HAP-1 (cell line): ENCODE data around the gene SEC24D.

ENCODE experiments used
- DNase-seq, 2 experiments: peaks; one replicate each; pipeline ENCODE4 v3.0.0-alpha.2; 2016 to 2020; ENCODE audit warnings: low spot score in 2 of 2
- H3K27me3 ChIP-seq: fragments of 250-450 bp; sonication (Bioruptor Pico); 2 replicates; pipeline ENCODE4 v1.5.1; 2020; ENCODE audit warnings: low read depth, mild to moderate bottlenecking, moderate library complexity
- H3K36me3 ChIP-seq: fragments of 250-450 bp; sonication (Bioruptor Pico); replicated peaks from 2 replicates; pipeline ENCODE4 v1.5.1; 2020; ENCODE audit warnings: mild to moderate bottlenecking
- H3K4me1 ChIP-seq: fragments of 250-450 bp; sonication (Bioruptor Pico); 2 replicates; pipeline ENCODE4 v1.5.1; 2020; ENCODE audit warnings: mild to moderate bottlenecking
- H3K4me3 ChIP-seq: fragments of 250-450 bp; sonication (Bioruptor Pico); 2 replicates; pipeline ENCODE4 v1.5.1; 2020; ENCODE audit warnings: mild to moderate bottlenecking, moderate library complexity
- H3K9me3 ChIP-seq: fragments of 250-450 bp; sonication (Bioruptor Pico); 2 replicates; pipeline ENCODE4 v1.5.1; 2020; ENCODE audit warnings: mild to moderate bottlenecking, moderate library complexity
- in situ Hi-C: fragments of 300-500 bp; cut with MboI; formaldehyde crosslinking; loops from 3 replicates; pipeline ENCODE4 v1.14.3; 2020; ENCODE audit warnings: low sequenced_read_pairs, inconsistent platforms, mixed read lengths

SEC24D gene

DNA sequence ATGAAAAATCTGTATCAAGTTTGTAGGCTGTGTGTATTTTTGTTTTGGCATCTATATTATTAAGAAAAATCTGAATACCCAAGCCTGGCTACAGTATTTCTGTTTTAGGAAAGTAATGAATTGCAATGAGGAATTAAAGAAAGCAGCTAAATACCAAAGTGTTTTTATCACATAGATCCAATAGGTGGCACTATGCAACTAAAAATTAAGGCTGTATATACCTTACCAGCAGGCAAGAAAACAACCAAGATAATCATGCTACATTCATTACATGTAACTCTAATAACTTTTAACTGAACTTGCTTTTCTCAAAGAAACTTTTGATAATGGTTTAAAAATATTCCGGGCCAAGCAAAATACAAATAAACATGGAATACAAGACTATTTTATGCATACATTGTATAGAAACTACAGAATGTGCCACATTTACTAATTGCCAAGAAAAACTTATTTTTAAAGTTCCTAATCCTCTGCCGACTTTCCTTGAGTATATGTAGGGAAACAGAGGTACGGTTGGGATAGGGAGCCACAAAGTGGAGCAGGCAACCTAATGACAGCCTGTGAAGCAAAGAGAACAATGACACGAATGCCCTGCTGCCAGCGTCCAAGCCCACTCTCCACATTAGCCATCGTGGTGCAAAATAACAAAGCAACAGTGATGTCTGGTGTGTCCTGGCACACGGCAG is 63.7 kb downstream of the SEC24D start:
- Histone ChIP-seq H3K9me3 (no peaks in the 10 kb centered on the region), H3K4me3 (no peak overlapping the region), H3K36me3 (peaks cover 3% of the 10 kb centered on the region; the same call in 1 of the 2 replicates), H3K27me3 (no peaks in the 10 kb centered on the region), H3K4me1 (peaks cover 7% of the 10 kb centered on the region)
- DNase-seq: peak in 1 of 2 experiments; percentile 71
- in situ Hi-C loops: loop anchor here (25.0 kb wide), 1 partner anchor 115 kb away; the partner anchor contains the start of gene SYNPO2

DNA sequence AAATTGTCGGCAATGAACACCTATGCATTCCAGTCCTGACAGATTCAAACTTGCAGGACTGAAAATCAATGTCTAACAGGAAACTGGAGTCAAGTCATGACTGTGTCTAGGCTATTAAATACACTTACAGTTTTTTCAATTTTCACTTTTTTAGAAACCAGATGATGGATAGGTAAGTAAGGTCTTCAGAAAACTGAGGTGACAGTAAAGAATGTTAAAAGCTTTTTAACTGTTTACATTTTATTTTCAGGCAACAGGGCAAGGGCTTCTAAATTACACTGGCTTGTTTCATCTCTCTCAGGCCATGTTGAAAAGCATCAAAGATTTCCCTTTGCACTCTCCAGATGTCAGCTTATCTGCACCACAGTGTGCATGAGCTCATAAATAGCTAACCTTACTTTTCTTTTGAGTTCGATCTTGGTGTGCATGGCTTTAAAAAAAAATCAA is 65.2 kb downstream of the SEC24D start:
- Histone ChIP-seq H3K36me3 (peaks cover 7% of the 10 kb centered on the region; the same call in 1 of the 2 replicates), H3K27me3 (no peaks in the 10 kb centered on the region), H3K4me3 (no peak overlapping the region), H3K9me3 (no peaks in the 10 kb centered on the region), H3K4me1 (peaks cover 7% of the 10 kb centered on the region)
- in situ Hi-C loops: loop anchor here (25.0 kb wide), 1 partner anchor 117 kb away; the partner anchor contains the start of gene SYNPO2
- no peak for DNase-seq

DNA sequence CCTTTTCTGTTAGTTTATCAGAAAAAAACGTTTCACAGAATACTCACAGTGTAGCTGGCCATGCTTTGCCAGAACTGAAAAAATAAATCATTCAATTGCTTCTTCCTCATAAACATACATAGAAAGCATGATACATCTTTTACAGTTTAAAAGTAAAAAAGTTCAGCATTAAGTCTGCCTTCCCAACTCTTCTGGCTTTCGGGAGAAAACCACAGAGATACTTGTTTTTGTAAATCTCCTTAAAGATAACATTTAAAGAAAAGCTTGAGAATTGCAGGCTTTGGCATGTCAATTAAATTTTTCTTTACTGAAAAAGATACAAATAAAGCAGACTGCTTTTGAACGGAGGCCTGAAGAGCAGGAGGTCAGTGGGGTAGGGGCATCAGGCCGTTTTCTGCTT is 66.8 kb downstream of the SEC24D start:
- no peak overlapping the region for H3K4me3 ChIP-seq
- in situ Hi-C loops: loop anchor here (25.0 kb wide), 1 partner anchor 118 kb away; the partner anchor contains the start of gene SYNPO2
- H3K36me3 ChIP-seq: peaks cover 14% of the 10 kb centered on the region; the same call in 1 of the 2 replicates
- no peaks in the 10 kb centered on the region for H3K27me3 ChIP-seq
- DNase-seq: no peak
- peaks cover 7% of the 10 kb centered on the region for H3K4me1 ChIP-seq
- no peaks in the 10 kb centered on the region for H3K9me3 ChIP-seq

DNA sequence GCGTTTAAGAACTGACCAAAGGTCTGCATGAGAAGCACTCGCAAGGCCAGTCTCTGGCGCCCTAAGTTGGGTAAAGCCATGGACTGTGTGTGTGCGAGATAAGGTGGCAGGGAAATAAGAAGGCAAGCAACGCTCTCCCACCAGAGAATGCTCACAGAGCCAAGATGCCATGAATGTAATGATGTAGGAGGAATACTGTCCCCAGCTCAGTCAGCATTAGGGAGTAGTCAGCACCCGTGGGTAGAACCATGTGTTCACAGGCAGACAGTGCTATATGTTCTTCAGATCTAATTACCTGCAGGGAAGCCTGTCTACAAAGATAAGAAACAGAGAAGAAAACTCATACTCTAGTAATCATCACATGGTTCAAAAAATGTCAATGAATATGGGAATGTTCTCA is 68.8 kb downstream of the SEC24D start:
- no peaks in the 10 kb centered on the region for H3K9me3 ChIP-seq
- H3K4me3 ChIP-seq: no peak overlapping the region
- DNase-seq: no peak
- H3K36me3 ChIP-seq: peaks cover 16% of the 10 kb centered on the region; the same call in 1 of the 2 replicates
- no peaks in the 10 kb centered on the region for H3K27me3 ChIP-seq
- in situ Hi-C loops: loop anchor here (25.0 kb wide), 1 partner anchor 120 kb away; the partner anchor contains the start of gene SYNPO2
- no peaks in the 10 kb centered on the region for H3K4me1 ChIP-seq

DNA sequence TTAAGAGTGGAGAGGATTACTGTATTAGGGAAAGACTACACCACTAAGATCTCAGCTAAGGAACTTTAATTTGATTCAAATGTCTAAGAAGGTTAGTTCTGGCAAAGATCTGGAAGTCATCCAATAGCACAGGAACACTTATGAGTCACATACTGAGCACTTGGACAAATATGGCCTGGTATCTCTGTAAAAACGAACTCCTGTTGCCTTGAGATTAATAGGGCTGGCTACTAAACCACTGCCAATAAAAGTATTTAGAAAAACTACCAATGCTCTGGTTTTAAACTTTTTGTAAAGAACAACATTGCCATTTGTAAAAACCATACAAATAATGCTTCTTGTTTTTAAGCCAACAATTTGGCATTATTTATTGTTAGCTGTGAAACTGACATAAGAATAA is 70.5 kb downstream of the SEC24D start:
- in situ Hi-C loops: loop anchor here (25.0 kb wide), 1 partner anchor 122 kb away; the partner anchor contains the start of gene SYNPO2
- DNase-seq: no peak

DNA sequence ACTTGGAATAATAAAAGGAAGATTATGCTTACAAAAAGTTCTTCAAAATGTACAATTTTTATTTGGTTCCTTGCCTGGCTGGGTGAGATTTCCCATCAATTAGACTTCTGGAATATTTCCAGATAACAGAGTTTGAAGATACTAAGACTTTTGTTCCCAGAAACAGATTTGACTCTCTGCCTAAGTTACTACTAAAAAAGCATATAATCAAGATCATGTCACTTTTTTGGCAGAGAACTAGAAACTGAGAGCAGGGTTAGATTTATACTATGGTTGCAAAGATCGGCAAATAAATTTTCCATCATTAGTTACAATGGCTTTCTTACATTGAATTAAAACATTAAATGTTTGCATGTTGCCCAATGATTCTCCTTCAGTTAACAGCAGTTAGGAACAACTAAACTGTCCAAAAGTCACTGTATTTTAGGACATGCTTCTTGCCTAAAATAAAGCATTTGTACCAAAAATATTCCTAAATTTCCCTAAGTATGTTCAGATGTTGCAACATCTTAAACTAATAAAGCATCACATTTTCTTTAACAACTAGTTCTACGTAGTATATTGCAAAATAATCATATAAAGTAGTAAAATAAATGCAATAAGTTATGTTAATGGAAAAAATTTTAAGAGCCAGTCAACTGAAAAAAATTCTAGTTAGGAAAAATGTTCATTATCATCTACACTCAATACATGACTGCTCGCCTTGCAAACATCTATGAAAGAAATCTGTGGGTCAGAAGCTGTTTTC is 73.0 kb downstream of the SEC24D start:
- Histone ChIP-seq H3K4me1 (no peaks in the 10 kb centered on the region), H3K27me3 (no peaks in the 10 kb centered on the region), H3K36me3 (peaks cover 20% of the 10 kb centered on the region; the same call in 1 of the 2 replicates), H3K4me3 (no peak overlapping the region), H3K9me3 (no peaks in the 10 kb centered on the region)
- in situ Hi-C loops: loop anchor here (25.0 kb wide), 1 partner anchor 124 kb away; the partner anchor contains the start of gene SYNPO2
- no peak for DNase-seq

More for the DNA sequence above, 70.5 kb downstream of the SEC24D start:
- H3K4me1 ChIP-seq: no peaks in the 10 kb centered on the region
- H3K27me3 ChIP-seq: no peaks in the 10 kb centered on the region
- no peaks in the 10 kb centered on the region for H3K9me3 ChIP-seq
- no peak overlapping the region for H3K4me3 ChIP-seq
- peaks cover 20% of the 10 kb centered on the region; the same call in 1 of the 2 replicates for H3K36me3 ChIP-seq

DNA sequence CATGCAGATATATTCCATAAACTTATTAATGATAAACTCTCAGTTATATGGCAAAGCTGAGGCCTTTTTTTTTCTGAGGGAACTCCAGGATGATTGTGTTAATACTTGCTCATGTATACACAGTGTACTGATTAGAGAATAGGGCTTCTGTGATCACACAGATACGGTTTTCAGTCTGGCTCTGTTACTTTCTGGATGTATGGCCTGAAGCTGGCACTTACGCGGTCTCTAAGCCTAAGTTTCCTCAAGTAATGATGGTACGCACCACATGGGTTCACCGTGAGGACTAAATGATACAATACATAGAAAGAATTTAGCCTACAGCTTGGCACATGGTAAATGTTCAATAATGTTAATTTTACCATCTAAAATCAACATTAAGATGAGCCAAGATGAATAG is 73.8 kb downstream of the SEC24D start:
- H3K4me1 ChIP-seq: no peaks in the 10 kb centered on the region
- H3K4me3 ChIP-seq: no peak overlapping the region
- no peak for DNase-seq
- H3K27me3 ChIP-seq: no peaks in the 10 kb centered on the region
- peaks cover 19% of the 10 kb centered on the region; the same call in 1 of the 2 replicates for H3K36me3 ChIP-seq
- no peaks in the 10 kb centered on the region for H3K9me3 ChIP-seq
- in situ Hi-C loops: loop anchor here (25.0 kb wide), 1 partner anchor 125 kb away; the partner anchor contains the start of gene SYNPO2

DNA sequence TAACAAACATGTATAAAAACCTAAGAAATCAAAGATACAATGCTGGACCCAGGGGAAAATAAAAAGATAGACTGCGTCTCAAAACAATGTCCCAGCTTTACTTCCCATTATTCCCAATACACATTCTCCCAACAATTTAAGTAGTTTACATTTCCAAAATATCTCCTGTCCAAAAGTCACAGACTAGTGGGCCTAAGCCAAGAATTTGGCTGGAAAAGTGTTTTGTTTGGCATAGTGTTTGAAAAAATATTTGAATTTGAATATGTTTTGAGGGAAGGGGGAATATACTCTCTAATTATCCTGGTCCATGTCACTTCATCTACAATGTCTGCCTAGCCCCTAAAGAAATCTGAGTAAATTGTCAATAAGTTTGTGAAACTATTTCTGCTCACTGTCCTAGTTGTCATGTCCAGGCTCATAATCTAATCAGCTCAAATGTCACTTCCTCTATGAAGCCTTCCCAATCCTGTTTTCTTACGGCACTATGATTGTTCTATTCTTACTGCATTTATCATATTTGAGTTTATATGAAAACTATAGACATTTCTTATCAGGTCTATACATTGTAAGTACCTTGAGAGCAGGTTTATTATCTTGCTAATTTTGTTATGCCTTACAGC is 74.4 kb downstream of the SEC24D start:
- DNase-seq: no peak
- Histone ChIP-seq H3K27me3 (no peaks in the 10 kb centered on the region), H3K36me3 (peaks cover 15% of the 10 kb centered on the region; the same call in 1 of the 2 replicates), H3K9me3 (no peaks in the 10 kb centered on the region), H3K4me3 (no peak overlapping the region), H3K4me1 (no peaks in the 10 kb centered on the region)
- in situ Hi-C loops: loop anchor here (25.0 kb wide), 1 partner anchor 126 kb away; the partner anchor contains the start of gene SYNPO2

DNA sequence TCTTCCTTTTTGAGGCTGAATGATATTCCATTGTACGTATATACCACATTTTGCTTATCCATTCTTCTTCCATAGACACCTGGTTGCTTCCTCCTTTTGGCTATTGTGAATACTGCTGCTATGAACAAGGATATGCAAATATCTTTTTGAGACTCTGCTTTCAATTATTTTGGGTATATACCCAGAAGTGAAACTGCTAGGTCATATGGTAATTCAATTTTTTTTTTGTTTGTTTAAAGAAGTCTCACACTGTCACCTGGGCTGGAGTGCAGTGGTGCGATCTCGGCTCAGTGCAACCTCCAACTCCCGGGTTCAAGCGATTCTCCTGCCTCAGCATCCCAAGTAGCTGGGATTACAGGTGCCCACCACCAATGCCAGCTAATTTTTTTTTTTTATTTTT is 75.4 kb downstream of the SEC24D start:
- Histone ChIP-seq H3K4me1 (peaks cover 7% of the 10 kb centered on the region), H3K9me3 (no peaks in the 10 kb centered on the region), H3K27me3 (no peaks in the 10 kb centered on the region), H3K4me3 (no peak overlapping the region), H3K36me3 (peaks cover 15% of the 10 kb centered on the region; the same call in 1 of the 2 replicates)
- in situ Hi-C loops: loop anchor here (25.0 kb wide), 1 partner anchor 127 kb away; the partner anchor contains the start of gene SYNPO2
- no peak for DNase-seq

DNA sequence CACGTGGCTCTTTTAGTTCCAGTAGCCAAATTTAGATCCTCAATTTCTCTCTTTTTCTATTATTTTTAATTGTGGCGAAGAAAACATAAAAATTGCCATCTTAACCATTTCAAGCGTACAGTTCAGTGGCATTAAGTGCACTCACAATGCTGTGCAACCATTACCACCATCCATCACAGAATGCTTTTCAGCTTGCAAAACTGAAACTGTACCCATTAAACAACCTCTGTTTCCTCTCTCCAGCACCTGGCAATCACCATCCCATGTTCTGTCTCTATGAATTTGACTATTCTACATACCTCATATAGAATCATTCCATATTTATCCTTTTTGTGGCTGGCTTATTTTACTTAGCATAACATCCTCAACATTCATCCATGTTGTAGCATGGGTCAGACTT is 75.8 kb downstream of the SEC24D start:
- in situ Hi-C loops: loop anchor here (25.0 kb wide), 1 partner anchor 127 kb away; the partner anchor contains the start of gene SYNPO2
- Histone ChIP-seq H3K36me3 (peaks cover 15% of the 10 kb centered on the region; the same call in 1 of the 2 replicates), H3K4me3 (no peak overlapping the region)

DNA sequence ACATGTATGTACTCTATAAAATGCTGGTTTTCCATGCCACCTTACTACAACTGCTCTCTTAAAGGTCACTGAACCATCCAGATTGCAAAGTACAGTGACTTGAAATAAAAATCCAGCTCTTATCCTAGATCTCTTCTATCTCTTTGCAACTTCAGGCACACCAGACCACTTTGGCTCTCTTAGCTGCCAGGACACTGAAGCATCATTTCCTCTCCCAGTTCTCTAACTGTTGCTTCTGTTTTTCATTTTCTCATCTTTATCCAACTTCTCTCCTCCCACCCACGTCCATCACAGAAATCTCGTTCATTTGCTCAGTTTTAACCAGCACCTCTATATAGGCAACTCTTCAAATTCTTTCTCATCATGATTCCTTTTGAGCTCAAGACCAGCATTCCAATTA is 76.4 kb downstream of the SEC24D start:
- no peaks in the 10 kb centered on the region for H3K9me3 ChIP-seq
- H3K4me1 ChIP-seq: peaks cover 11% of the 10 kb centered on the region
- H3K36me3 ChIP-seq: peaks cover 11% of the 10 kb centered on the region; the same call in 1 of the 2 replicates
- in situ Hi-C loops: loop anchor here (25.0 kb wide), 1 partner anchor 128 kb away; the partner anchor contains the start of gene SYNPO2
- H3K27me3 ChIP-seq: no peaks in the 10 kb centered on the region
- no peak overlapping the region for H3K4me3 ChIP-seq
- no peak for DNase-seq

More for the DNA sequence above, 75.8 kb downstream of the SEC24D start:
- Histone ChIP-seq H3K9me3 (no peaks in the 10 kb centered on the region), H3K4me1 (peaks cover 9% of the 10 kb centered on the region), H3K27me3 (no peaks in the 10 kb centered on the region)
- no peak for DNase-seq

DNA sequence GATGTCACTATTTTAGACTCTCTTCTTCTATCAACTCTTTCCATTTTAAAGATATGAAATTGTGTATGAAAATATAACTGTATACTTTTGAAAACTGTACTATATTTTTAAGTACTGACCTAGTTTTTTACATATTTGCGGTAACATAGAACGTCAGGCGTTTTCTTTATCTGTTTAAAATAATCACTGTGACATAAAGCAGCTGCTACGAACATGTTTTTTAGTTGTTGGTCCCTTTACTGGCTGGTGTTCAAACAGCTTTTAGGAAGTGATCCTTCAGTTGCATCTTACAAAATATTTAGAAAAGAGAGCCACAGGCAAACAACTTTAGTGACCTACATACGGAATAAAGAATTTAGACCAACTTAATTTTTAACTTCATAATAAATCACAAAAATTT is 77.6 kb downstream of the SEC24D start:
- Histone ChIP-seq H3K4me3 (no peak overlapping the region), H3K9me3 (no peaks in the 10 kb centered on the region), H3K4me1 (peaks cover 11% of the 10 kb centered on the region), H3K27me3 (no peaks in the 10 kb centered on the region), H3K36me3 (peaks cover 9% of the 10 kb centered on the region; the same call in 1 of the 2 replicates)
- DNase-seq: no peak
- in situ Hi-C loops: loop anchor here (25.0 kb wide), 1 partner anchor 129 kb away; the partner anchor contains the start of gene SYNPO2

DNA sequence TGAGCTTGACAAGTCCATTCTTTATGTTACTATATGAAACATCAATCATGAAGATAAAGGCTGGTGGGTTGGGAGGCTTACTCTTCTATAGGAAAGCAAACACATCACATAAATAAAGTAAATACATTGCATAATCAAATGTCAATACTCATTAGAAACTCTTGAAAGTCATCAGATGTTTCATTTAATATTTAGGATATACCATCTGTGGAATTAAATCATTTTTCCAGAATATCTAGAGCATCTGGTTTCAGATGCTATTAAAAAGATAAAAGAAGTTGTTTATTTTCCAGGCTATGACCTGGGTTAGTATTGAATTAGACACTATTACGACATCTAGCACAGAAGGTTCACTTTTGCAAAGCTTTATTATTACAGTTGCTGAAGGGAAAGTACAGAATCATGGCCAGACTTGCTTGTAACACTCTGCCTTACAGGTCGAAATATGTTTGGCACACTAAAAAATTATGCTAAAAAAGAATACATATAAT is 78.1 kb downstream of the SEC24D start:
- peaks cover 8% of the 10 kb centered on the region; the same call in 1 of the 2 replicates for H3K36me3 ChIP-seq
- in situ Hi-C loops: loop anchor here (25.0 kb wide), 1 partner anchor 129 kb away; the partner anchor contains the start of gene SYNPO2
- peaks cover 11% of the 10 kb centered on the region for H3K4me1 ChIP-seq
- no peaks in the 10 kb centered on the region for H3K9me3 ChIP-seq
- H3K27me3 ChIP-seq: no peaks in the 10 kb centered on the region
- no peak for DNase-seq
- H3K4me3 ChIP-seq: no peak overlapping the region
